Esophagus muscularis mucosa (tissue), 4 donors: ENCODE data around the gene SPAG17.

Source experiments
- CTCF ChIP-seq, 3 experiments: fragments of 200-600 bp in 2 of 3; fragments of 450-650 bp in 1 of 3; sonication (generic) in 2 of 3; IDR thresholded peaks; one replicate each; pipeline ENCODE4 v1.5.1; 2017 to 2019; ENCODE audit warnings: antibody characterized with exemption in 3 of 3, mild to moderate bottlenecking in 2 of 3, moderate library complexity in 1 of 3
- EP300 ChIP-seq: sonication (generic); formaldehyde crosslinking; IDR thresholded peaks from one replicate; pipeline ENCODE4 v1.6.1; 2017; ENCODE audit warnings: antibody characterized with exemption
- POLR2AphosphoS5 ChIP-seq, 2 donors: sonication (generic); formaldehyde crosslinking; IDR thresholded peaks; one replicate each; pipeline ENCODE4 v1.6.1; 2017; ENCODE audit warnings: antibody characterized with exemption in 2 of 2

GRCh38 chr1:118177998-118178397 is 7.0 kb downstream of the SPAG17 start:
- TF ChIP-seq EP300 = no peak
- TF ChIP-seq CTCF (IDR thresholded peaks at IDR 0.05) = no peak
- TF ChIP-seq POLR2AphosphoS5 (IDR thresholded peaks at IDR 0.05) = no peak
